Tibial nerve (tissue), 4 donors: Measurements from ENCODE around the gene TNPO1.
A peak's percentile ranks its signal among the peaks of the same experiment; 100 is the strongest.

ENCODE experiments used
- EP300 ChIP-seq, 2 donors: sonication (generic); formaldehyde crosslinking; IDR thresholded peaks; one replicate each; pipeline ENCODE4 v1.6.1; 2017; ENCODE audit warnings: antibody characterized with exemption in 2 of 2, mild to moderate bottlenecking in 1 of 2
- TF ChIP-seq, protein P1 (sequence below), 5 experiments: fragments of 200-600 bp in 3 of 5; fragments of 450-650 bp in 2 of 5; sonication (generic) in 3 of 5; IDR thresholded peaks; one replicate each; pipeline ENCODE4 v1.5.1; 2016 to 2019; ENCODE audit warnings: antibody characterized with exemption in 5 of 5, mild to moderate bottlenecking in 3 of 5, moderate library complexity in 2 of 5

DNA sequence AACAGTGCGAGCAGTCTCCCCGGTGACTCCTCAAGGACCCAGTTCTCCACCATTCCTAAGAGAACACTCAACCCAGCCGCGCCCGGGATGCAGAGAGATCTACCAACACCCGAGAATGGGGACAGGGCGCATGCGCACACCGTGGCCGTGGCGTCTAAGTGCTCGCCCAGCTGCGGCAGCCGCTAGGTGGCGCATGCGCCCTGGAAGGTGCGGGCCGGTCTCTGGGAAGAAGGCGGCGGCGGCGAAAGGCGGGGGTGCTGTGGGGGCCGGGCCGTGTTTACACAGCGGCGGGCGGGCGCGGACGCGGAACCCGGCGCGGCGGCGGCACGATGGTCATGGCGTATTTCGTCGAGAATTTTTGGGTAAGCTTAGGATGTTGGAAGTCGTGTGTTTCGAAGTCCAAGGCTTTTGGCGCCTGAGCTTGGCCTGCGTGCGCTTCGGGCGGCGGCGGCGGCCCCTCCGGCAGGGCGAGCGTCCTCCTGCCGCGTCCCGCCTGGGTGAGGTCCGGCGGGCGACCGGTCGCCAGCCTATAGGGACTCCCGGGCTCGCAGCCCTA, 139.4 kb downstream of the TNPO1 start, which contains the start of gene FCHO2:
- TF ChIP-seq, protein P1, sequence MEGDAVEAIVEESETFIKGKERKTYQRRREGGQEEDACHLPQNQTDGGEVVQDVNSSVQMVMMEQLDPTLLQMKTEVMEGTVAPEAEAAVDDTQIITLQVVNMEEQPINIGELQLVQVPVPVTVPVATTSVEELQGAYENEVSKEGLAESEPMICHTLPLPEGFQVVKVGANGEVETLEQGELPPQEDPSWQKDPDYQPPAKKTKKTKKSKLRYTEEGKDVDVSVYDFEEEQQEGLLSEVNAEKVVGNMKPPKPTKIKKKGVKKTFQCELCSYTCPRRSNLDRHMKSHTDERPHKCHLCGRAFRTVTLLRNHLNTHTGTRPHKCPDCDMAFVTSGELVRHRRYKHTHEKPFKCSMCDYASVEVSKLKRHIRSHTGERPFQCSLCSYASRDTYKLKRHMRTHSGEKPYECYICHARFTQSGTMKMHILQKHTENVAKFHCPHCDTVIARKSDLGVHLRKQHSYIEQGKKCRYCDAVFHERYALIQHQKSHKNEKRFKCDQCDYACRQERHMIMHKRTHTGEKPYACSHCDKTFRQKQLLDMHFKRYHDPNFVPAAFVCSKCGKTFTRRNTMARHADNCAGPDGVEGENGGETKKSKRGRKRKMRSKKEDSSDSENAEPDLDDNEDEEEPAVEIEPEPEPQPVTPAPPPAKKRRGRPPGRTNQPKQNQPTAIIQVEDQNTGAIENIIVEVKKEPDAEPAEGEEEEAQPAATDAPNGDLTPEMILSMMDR (IDR thresholded peaks at IDR 0.05): peak; percentile 90 to 99 (median 97)
- peak in 1 of 2 donors; percentile 91 for TF ChIP-seq EP300 (IDR thresholded peaks at IDR 0.05)
